HFFc6 (cell line): ENCODE data around the gene NCKAP5. TPM values are rescaled to one million over a fixed set of nuclear protein-coding genes. Genes with fewer than 3 reads are reported as not detected.

ENCODE experiments used
- DNase-seq: peaks from one replicate; pipeline ENCODE4 v3.0.0-alpha.2; 2018
- H3K27ac Mint-ChIP-seq: 2 replicates; pipeline ENCODE4 v1.8.0; 2020; ENCODE audit warnings: mild to moderate bottlenecking, mixed read lengths
- H3K27me3 Mint-ChIP-seq: 2 replicates; pipeline ENCODE4 v1.8.0; 2021; ENCODE audit warnings: mild to moderate bottlenecking, moderate library complexity, mixed read lengths; ENCODE audit not compliant: insufficient read depth
- H3K36me3 Mint-ChIP-seq: 2 replicates; pipeline ENCODE4 v1.8.0; 2021; ENCODE audit warnings: low read depth, mixed read lengths
- H3K4me1 Mint-ChIP-seq: 2 replicates; pipeline ENCODE4 v1.8.0; 2020; ENCODE audit warnings: low read depth, mixed read lengths
- H3K4me3 Mint-ChIP-seq: 2 replicates; pipeline ENCODE4 v1.8.0; 2020; ENCODE audit warnings: mild to moderate bottlenecking, moderate library complexity, mixed read lengths
- H3K9me3 Mint-ChIP-seq: 2 replicates; pipeline ENCODE4 v1.8.0; 2020; ENCODE audit warnings: mild to moderate bottlenecking, mixed read lengths
- total RNA-seq, 6 experiments: library from RNA; stranded (reverse); fragmentation: NEBNext Ultra II Directional; extraction: Animal tissue kit (Norgen Biotek cat#: 25700); gene quantifications; 2 replicates in 1 of 6; 3 replicates in 5 of 6; pipeline ENCODE4 v1.2.3, GENCODE V29; 2021
- TF ChIP-seq, protein P1 (sequence below): fragments of 200-600 bp; sonication (generic); IDR thresholded peaks from 2 replicates; pipeline ENCODE4 v1.5.0; 2021; ENCODE audit warnings: antibody characterized with exemption, mild to moderate bottlenecking

NCKAP5 gene
- total RNA-seq, 6 experiments from 2014 or later = 0.31 to 4.0 (median 3.1) TPM

DNA sequence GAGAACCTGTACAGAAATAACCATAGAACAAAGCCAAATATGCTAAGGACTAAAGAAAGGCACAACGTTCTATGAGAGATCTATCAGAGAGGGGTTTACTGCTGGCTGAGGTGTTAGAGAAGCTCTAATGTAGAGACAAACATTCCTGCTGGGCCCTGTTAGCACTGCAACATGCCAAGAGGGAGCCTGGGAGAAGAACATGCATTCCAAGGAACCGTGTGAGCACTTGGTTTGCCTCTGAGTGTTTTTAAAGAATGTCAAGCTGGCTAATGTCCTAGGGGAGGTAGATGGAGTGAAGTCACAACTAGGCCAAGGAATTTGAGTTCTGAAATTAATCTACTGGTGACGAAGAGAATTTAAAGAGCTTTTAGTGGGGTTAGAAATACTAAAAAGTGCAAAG is 514.0 kb downstream of the NCKAP5 start:
- Mint-ChIP-seq H3K4me1 (no peaks in the 10 kb centered on the region; the same call in 1 of the 2 replicates), H3K36me3 (no peaks in the 10 kb centered on the region), H3K4me3 (no peak overlapping the region), H3K27ac (no peak overlapping the region), H3K9me3 (no peaks in the 10 kb centered on the region; the same call in 1 of the 2 replicates), H3K27me3 (no peaks in the 10 kb centered on the region)
- TF ChIP-seq, protein P1, sequence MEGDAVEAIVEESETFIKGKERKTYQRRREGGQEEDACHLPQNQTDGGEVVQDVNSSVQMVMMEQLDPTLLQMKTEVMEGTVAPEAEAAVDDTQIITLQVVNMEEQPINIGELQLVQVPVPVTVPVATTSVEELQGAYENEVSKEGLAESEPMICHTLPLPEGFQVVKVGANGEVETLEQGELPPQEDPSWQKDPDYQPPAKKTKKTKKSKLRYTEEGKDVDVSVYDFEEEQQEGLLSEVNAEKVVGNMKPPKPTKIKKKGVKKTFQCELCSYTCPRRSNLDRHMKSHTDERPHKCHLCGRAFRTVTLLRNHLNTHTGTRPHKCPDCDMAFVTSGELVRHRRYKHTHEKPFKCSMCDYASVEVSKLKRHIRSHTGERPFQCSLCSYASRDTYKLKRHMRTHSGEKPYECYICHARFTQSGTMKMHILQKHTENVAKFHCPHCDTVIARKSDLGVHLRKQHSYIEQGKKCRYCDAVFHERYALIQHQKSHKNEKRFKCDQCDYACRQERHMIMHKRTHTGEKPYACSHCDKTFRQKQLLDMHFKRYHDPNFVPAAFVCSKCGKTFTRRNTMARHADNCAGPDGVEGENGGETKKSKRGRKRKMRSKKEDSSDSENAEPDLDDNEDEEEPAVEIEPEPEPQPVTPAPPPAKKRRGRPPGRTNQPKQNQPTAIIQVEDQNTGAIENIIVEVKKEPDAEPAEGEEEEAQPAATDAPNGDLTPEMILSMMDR = no peak
- DNase-seq = no peak

DNA sequence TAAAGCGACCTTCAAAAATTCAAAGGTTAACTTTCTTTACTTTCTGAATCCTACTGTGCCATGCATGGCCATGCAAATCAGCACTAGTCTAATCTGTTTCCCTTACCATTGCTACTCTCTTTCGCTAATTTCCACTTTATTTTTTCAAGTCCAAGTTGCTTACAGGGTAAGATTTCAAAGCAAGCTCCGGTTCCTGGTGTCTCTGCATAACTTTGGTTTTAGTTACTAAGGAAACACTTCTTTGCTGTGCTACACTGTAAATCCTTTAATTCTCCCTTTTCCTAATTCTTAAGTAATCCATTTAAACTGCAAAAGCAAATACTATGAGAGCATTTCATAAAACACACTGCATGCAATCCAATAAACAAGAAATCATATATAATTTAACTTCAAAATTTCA is 514.7 kb downstream of the NCKAP5 start:
- no peak overlapping the region for H3K27ac Mint-ChIP-seq
- no peaks in the 10 kb centered on the region for H3K27me3 Mint-ChIP-seq
- DNase-seq = no peak
- no peak overlapping the region for H3K4me3 Mint-ChIP-seq
- no peaks in the 10 kb centered on the region; the same call in 1 of the 2 replicates for H3K4me1 Mint-ChIP-seq
- no peaks in the 10 kb centered on the region; the same call in 1 of the 2 replicates for H3K9me3 Mint-ChIP-seq
- H3K36me3 Mint-ChIP-seq = no peaks in the 10 kb centered on the region
- TF ChIP-seq, protein P1 = no peak

DNA sequence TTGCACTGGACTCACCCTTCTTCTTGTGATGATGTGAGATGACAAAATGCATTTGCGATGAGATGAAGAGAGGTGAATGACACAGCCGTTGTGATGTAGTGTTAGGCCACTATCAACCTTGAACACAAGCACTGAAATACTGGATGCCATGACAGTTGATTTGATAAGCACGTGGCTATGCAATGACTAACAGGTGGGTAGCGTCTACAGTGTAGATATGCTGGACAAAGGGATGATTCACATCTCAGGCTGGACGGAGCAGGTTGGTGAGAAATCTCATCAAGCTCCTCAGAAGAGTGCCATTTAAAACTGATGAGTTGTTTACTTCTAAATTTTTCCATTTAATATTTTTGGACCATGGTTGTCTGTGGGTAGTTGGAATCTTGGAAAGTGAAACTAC is 522.5 kb downstream of the NCKAP5 start:
- Mint-ChIP-seq H3K36me3 (no peaks in the 10 kb centered on the region), H3K27ac (no peak overlapping the region), H3K9me3 (no peaks in the 10 kb centered on the region; the same call in 1 of the 2 replicates), H3K27me3 (no peaks in the 10 kb centered on the region), H3K4me1 (peaks cover 9% of the 10 kb centered on the region; the same call in 1 of the 2 replicates), H3K4me3 (no peak overlapping the region; the same call in 1 of the 2 replicates)
- no peak for DNase-seq
- TF ChIP-seq, protein P1 = no peak

DNA sequence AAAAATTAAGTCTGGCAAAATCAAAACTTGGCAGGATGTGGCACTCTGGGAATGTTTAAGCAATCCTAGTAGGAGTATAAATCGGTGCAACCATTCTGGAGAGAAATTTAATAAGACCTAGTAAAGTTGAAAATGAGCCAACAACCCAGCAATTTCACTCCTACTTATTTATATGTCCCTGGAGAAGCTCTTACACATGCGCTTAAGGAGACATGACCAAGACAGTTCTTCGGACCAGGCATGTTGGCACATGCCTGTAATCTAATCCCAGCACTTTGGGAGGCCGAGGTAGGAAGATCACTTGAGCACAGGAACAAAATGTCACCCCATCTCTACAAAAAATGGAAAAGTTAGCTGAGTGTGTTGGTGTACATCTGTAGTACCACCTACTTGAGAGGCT is 523.7 kb downstream of the NCKAP5 start:
- Mint-ChIP-seq H3K4me3 (no peak overlapping the region), H3K36me3 (no peaks in the 10 kb centered on the region), H3K9me3 (no peaks in the 10 kb centered on the region; the same call in 1 of the 2 replicates), H3K27ac (no peak overlapping the region), H3K4me1 (peaks cover 20% of the 10 kb centered on the region; the same call in 1 of the 2 replicates), H3K27me3 (no peaks in the 10 kb centered on the region; the same call in 1 of the 2 replicates)
- TF ChIP-seq, protein P1 = no peak
- DNase-seq = no peak

DNA sequence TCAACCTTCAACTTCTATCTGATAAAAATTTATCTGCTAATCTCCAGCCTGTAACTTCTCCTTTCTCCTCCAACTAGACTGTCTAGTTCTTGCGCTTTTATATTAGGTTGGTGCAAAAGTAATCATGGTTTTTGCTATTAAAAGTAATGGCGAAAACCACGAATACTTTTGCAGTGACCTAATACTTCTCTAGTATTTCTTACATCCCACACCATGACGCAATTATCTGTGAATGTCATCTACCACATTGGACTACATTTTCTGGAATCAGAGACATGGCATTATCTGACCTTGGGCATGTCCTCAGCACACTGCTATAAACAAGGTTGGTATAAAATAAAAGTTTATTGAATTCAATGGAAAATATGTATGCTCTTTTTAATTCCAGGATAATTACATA is 528.1 kb downstream of the NCKAP5 start:
- TF ChIP-seq, protein P1 = no peak
- Mint-ChIP-seq H3K27ac (no peak overlapping the region), H3K9me3 (peaks cover 27% of the 10 kb centered on the region), H3K4me3 (no peak overlapping the region), H3K4me1 (peaks cover 17% of the 10 kb centered on the region; the same call in 1 of the 2 replicates), H3K27me3 (no peaks in the 10 kb centered on the region; the same call in 1 of the 2 replicates), H3K36me3 (no peaks in the 10 kb centered on the region; the same call in 1 of the 2 replicates)
- DNase-seq = no peak
